ENCODE data around the gene RIMS4. TPM values are rescaled to one million over a fixed set of nuclear protein-coding genes. Genes with fewer than 3 reads are reported as not detected.
A peak's percentile ranks its signal among the peaks of the same experiment; 100 is the strongest.

RIMS4 gene
- total RNA-seq, 1 experiment from 2014 or later, result 16.3 TPM

- H3K27me3 Mint-ChIP-seq (ENCODE audit: low read depth), result no peaks in the 10 kb centered on the region; the same call in 1 of the 2 replicates
- H3K27ac Mint-ChIP-seq, result peak overlapping the region in 1 of 3 experiments; percentile 54; a peak in 3 of 7 replicates
- H3K9me3 Mint-ChIP-seq, result no peaks in the 10 kb centered on the region
- no peaks in the 10 kb centered on the region for H3K9me3 ChIP-seq (ENCODE audit: control insufficient read depth, low read depth, low read length)
- no peak for TF ChIP-seq CTCF (conservative IDR thresholded peaks at IDR 0.05)
- H2AFZ ChIP-seq (ENCODE audit: low read length), result no peak overlapping the region
- H2BK15ac ChIP-seq (ENCODE audit: low read depth, low read length), result no peak overlapping the region
- no peak overlapping the region for H3K23ac ChIP-seq (ENCODE audit: insufficient read length, low read depth, low read length)
- no peak overlapping the region for H2BK120ac ChIP-seq (ENCODE audit: low read depth, low read length, poor library complexity, severe bottlenecking)
- H3K4me1 ChIP-seq (ENCODE audit: insufficient read depth, low read length), result peaks cover 8% of the 10 kb centered on the region; the same call in 1 of the 2 replicates
- no peak for DNase-seq
- H3K79me1 ChIP-seq (ENCODE audit: insufficient read depth, low read depth, low read length, poor library complexity, severe bottlenecking), result no peaks in the 10 kb centered on the region
- no peak overlapping the region for H3K9ac ChIP-seq (ENCODE audit: extremely low read depth, insufficient read length, low read length)
- H3K23me2 ChIP-seq (ENCODE audit: insufficient read length, low read depth, low read length, poor library complexity, severe bottlenecking), result no peaks in the 10 kb centered on the region
- no peaks in the 10 kb centered on the region for H4K20me1 ChIP-seq (ENCODE audit: control insufficient read depth, insufficient read depth, insufficient read length)
- no peaks in the 10 kb centered on the region for H3K27me3 ChIP-seq (ENCODE audit: insufficient read depth, low read length)
- H3K36me3 Mint-ChIP-seq (ENCODE audit: insufficient read depth in 1 of 3, low read depth in 3 of 3), result no peaks in the 10 kb centered on the region
- H3K4ac ChIP-seq (ENCODE audit: low read depth, low read length), result no peak overlapping the region
- H3K79me2 ChIP-seq (ENCODE audit: insufficient read depth, low read length), result no peaks in the 10 kb centered on the region
- no peak overlapping the region for H2BK20ac ChIP-seq (ENCODE audit: low read depth, low read length, poor library complexity, severe bottlenecking)
- H4K8ac ChIP-seq (replicated peaks; ENCODE audit: insufficient read length, low read depth, low read length), result no peak overlapping the region
- no peak overlapping the region for H2AK5ac ChIP-seq (ENCODE audit: insufficient read length, low read length)
- H3K4me2 ChIP-seq (ENCODE audit: insufficient read depth, insufficient read length, low read length), result no peak overlapping the region
- no peak overlapping the region for H3T11ph ChIP-seq (ENCODE audit: low read length)
- H3K18ac ChIP-seq (ENCODE audit: insufficient read length, low read depth, low read length), result no peak overlapping the region
- H2BK12ac ChIP-seq (ENCODE audit: insufficient read length, low read depth, low read length), result no peak overlapping the region
- H4K5ac ChIP-seq (ENCODE audit: insufficient read length, low read depth, low read length), result no peak overlapping the region
- H3K4me1 Mint-ChIP-seq, result peaks cover 19 to 40% of the 10 kb centered on the region in 2 experiments
- H3K4me3 Mint-ChIP-seq, result no peak overlapping the region
- no peak overlapping the region for H4K91ac ChIP-seq (ENCODE audit: insufficient read length, low read depth, low read length)
- no CpG with 5 or more reads among the region's 4 CpGs for WGBS (ENCODE audit: extremely low coverage, insufficient read length, low lambda C conversion rate)
- H3K27ac ChIP-seq (ENCODE audit: insufficient read length, low read depth, low read length), result no peak overlapping the region
- H3K14ac ChIP-seq (ENCODE audit: insufficient read depth, low read length), result no peak overlapping the region
- no peak overlapping the region for H2BK5ac ChIP-seq (ENCODE audit: insufficient read length, low read length)
- H3K56ac ChIP-seq (ENCODE audit: insufficient read length, low read depth, low read length), result no peak overlapping the region
Measured at GRCh38 chr20:44795836-44796235, 14.5 kb downstream of the RIMS4 start.

Data from H9 (cell line).